Eye (tissue), 1 donor: Measurements from ENCODE around the gene NDUFV1.
"Not testable (repeated sequence)": the region's sequence is repeated elsewhere in the genome, so short reads cannot be mapped to it uniquely, and the experiment has no call there.

ENCODE experiments used
- DNase-seq: peaks from one replicate; pipeline ENCODE4 v3.0.0-alpha.2; 2015

The NDUFV1 gene

GRCh38 chr11:67606492-67607295 lies at the start of gene NDUFV1:
NDUFV1 (plus strand) TSS chr11:67606936; CDS start chr11:67607005, 69 bp downstream.
- DNase-seq: peak; percentile 99

GRCh38 chr11:67558084-67558772 lies 48.5 kb upstream of the NDUFV1 start:
- no peak for DNase-seq

- no peak for DNase-seq
Measured at GRCh38 chr11:67561971-67562619, 44.6 kb upstream of the NDUFV1 start.

GRCh38 chr11:67562963-67563704 lies 43.6 kb upstream of the NDUFV1 start:
- DNase-seq: no peak

- DNase-seq: not testable (repeated sequence)
Measured at GRCh38 chr11:67563705-67564114, 43.0 kb upstream of the NDUFV1 start.

GRCh38 chr11:67564230-67564629 lies 42.5 kb upstream of the NDUFV1 start:
- DNase-seq: no peak

GRCh38 chr11:67571443-67571842 lies 35.3 kb upstream of the NDUFV1 start:
- DNase-seq: no peak

GRCh38 chr11:67572305-67572704 lies 34.4 kb upstream of the NDUFV1 start:
- no peak for DNase-seq

- peak; percentile 65 for DNase-seq
Measured at GRCh38 chr11:67572747-67573419, 33.9 kb upstream of the NDUFV1 start.

GRCh38 chr11:67574938-67575337 lies 31.8 kb upstream of the NDUFV1 start:
- no peak for DNase-seq

- no peak for DNase-seq
Measured at GRCh38 chr11:67576735-67577475, 29.8 kb upstream of the NDUFV1 start.

- DNase-seq: no peak
Measured at GRCh38 chr11:67577951-67578350, 28.8 kb upstream of the NDUFV1 start.

GRCh38 chr11:67581469-67581868 lies 25.3 kb upstream of the NDUFV1 start:
- peak; percentile 42 for DNase-seq

- peak; percentile 15 for DNase-seq
Measured at GRCh38 chr11:67582011-67582410, 24.7 kb upstream of the NDUFV1 start.

GRCh38 chr11:67583247-67584204 lies 23.2 kb upstream of the NDUFV1 start, which contains the start of gene GSTP1:
GSTP1 (plus strand) TSS chr11:67583812; CDS start chr11:67583844, 32 bp downstream.
- DNase-seq: peak; percentile 96

- peak; percentile 85 for DNase-seq
Measured at GRCh38 chr11:67584205-67584880, 22.4 kb upstream of the NDUFV1 start.

- peak; percentile 39 for DNase-seq
Measured at GRCh38 chr11:67584881-67585873, 21.6 kb upstream of the NDUFV1 start.

GRCh38 chr11:67585911-67586310 lies 20.8 kb upstream of the NDUFV1 start:
- no peak for DNase-seq
